Endometrial microvascular endothelial cells (primary cell): ENCODE results near the gene SLC5A5. TPM values are rescaled to one million over a fixed set of nuclear protein-coding genes. Genes with fewer than 3 reads are reported as not detected.
"Not testable (repeated sequence)": the region's sequence is repeated elsewhere in the genome, so short reads cannot be mapped to it uniquely, and the experiment has no call there.

Source experiments
- in situ Hi-C: cut with HindIII; loops from 2 replicates; pipeline ENCODE4 v1.10.0; 2017; ENCODE audit warnings: low sequenced_read_pairs, low pct_unique_long_range_greater_than_20kb; ENCODE audit errors: inconsistent ontology term
- total RNA-seq: library from RNA; depleted of rRNA; stranded (reverse); fragments of >200 nt; gene quantifications from one replicate; pipeline ENCODE4 v1.2.3, GENCODE V29; 2015; ENCODE audit errors: inconsistent ontology term

SLC5A5 gene
- total RNA-seq, 1 donor from 2014 or later: not detected

DNA sequence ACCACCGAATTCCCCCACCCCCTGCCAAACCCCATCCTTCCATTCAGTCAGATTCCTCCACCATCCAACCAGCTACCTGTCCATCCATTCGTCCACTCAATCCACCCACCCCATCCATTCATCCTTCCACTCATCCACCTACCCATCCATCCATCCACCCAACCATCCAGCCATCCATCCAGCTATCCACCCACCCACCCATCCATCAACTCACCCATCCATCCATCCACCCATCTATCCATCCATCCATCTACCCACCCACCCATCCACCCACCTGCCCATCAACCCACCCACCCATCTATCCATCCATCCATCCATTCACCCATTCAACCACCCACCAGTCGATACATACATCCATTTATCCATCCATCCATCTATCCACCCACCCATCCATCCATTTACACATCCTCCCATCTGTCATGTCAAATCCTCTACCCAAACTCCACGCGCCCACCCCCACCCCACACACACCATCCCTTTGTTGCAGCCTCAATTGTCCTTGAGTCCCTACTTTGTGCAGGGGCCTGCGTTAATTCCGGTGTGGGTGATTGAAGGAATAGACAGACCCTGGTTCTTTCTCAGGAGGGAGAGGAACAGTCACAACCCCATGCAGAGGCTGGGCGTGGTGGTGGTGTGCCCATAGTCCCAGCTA, 5.3 kb upstream of the SLC5A5 start:
- in situ Hi-C loops: loop anchor here (25.0 kb wide), 1 partner anchor 429 kb away; the partner anchor contains the start of gene TMEM221

GRCh38 chr19:17866964-17867486, 4.7 kb upstream of the SLC5A5 start:
- in situ Hi-C loops: loop anchor here (25.0 kb wide), 1 partner anchor 430 kb away; the partner anchor contains the start of gene TMEM221

DNA sequence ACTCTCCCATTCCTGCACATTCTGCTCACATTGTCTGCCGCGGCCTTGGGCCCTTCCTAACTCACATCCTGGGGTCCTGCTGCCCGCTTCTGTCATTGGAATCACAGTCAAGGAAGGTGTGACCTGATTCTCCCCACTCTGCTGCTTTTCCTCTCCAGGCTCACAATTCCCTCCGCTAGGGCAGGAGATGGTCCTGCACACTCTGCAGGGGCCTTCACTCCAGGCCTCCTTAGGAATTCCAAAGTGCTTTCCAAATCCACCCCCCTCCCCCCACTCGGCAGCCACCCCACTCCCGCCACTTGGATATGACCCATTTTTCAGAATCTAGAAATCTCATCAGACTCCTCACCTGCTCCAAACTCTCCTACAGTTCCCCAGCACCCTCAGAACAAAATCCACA, 3.1 kb upstream of the SLC5A5 start:
- in situ Hi-C loops: loop anchor here (25.0 kb wide), 1 partner anchor 431 kb away; the partner anchor contains the start of gene TMEM221

DNA sequence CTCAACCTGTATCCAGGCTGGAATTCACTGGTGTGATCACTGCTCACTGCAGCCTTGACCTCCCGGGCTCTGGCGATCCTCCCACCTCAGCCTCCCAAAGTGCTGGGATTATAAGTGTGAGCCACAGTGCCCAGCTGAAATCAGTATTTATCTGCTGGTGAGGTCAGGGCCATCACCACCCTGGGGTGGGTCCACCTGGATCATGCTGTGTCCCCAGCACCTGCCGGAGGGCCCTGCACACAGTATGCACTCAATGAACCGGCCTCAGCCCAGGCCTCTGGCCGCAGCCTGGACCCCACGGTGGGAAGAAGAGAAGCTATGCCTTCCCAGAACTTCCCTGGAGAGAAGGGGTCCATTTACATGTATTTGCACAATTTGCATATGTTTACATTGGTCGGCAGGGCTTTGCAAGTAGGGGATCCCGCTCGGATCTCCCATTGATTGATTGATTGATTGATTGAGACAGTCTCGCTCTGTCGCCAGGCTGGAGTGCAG, 2.6 kb upstream of the SLC5A5 start:
- in situ Hi-C loops: loop anchor here (25.0 kb wide), 1 partner anchor 432 kb away; the partner anchor contains the start of gene TMEM221

DNA sequence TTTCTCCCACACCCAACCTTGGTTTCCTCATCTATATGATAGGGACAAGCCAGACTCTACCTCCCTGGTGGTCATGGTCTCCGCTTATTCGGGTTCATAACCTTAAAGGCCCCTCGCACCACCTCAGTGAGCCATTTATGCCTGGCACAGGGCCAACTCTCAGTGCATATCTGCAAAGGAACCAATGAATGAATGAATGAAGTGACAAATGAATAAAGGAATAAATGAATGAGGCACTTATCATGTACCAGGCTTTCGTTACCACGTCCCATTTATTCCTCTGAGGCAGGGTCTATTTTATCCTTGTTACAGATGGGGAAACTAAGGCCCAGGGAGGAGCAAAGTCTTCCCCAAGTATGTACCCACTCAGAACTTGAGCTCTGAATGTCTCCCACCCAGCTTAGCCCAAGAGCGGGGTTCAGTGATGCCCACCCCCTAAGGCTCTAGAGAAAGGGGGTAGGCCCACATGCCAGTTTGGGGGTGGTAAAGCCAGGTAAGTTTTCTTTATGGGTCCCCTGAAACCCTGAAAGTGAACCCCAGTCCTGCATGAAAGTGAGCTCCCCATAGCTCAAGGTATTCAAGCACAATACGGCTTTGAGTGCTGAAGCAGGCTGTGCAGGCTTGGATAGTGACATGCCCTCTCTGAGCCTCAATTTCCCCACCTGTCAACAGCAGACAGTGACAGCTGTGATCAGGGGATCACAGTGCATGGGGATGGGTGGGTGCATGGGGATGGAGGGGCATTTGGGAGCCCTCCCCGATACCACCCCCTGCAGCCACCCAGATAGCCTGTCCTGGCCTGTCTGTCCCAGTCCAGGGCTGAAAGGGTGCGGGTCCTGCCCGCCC, 490 bp upstream of the SLC5A5 start:
- in situ Hi-C loops: loop anchor here (25.0 kb wide), 1 partner anchor 434 kb away; the partner anchor contains the start of gene TMEM221

DNA sequence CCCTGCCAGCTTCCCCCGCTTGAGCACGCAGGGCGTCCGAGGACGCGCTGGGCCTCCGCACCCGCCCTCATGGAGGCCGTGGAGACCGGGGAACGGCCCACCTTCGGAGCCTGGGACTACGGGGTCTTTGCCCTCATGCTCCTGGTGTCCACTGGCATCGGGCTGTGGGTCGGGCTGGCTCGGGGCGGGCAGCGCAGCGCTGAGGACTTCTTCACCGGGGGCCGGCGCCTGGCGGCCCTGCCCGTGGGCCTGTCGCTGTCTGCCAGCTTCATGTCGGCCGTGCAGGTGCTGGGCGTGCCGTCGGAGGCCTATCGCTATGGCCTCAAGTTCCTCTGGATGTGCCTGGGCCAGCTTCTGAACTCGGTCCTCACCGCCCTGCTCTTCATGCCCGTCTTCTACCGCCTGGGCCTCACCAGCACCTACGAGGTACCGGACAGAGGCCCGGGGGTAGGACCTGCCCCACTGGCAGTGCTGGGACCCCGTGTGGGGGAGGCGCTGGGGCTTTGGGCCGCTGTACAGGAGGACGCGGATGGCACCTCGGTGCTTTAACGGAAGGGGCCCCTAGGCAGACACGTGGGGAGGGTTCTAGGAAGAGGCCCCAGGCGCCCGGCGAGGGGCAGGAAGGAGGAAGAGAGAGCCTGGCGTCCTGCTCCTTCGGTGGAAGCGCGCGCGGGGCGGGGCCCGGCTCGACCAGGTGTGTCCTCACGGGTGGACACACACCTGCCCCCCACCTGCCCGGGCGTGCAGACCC, 681 bp downstream of the SLC5A5 start:
- in situ Hi-C loops: loop anchor here (25.0 kb wide), 1 partner anchor 435 kb away; the partner anchor contains the start of gene TMEM221

DNA sequence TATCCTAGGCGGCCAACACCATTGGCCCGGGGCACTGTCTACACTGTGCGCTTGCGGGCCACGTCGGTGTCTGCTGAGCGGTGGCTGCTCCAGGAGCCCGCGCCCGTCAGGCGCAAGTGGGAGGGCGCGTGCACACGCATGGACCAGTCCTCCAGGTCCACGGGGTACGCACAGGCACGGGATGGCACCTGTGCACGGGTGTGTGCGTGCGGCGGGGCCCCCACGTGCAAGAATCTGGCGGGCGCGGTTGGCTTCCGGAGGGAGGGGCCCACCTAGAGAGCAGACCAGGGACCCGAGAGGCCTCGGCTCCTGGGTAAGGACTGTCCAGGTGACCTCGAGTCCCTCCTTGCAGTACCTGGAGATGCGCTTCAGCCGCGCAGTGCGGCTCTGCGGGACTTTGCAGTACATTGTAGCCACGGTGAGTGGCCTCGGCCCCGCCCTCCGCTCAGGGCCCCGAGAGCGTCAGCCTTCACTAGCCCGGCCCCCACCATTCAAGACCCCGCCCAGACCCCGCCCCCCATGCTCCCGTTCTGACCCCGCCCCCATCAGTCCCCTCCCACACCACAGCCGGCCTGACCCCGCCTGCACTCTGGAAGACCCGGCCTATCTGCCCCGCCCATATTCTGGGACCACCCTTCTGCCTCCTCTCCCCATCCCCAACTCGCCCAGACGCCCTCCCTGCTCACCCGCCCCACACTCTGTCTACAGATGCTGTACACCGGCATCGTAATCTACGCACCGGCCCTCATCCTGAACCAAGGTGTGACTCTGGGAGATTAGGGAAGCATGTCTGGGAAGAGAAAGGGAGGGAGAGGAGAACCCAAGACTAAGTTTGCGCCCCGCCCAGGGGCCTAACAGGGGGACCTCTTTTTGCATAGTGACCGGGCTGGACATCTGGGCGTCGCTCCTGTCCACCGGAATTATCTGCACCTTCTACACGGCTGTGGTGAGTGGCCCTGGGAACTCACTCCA, 2.3 kb downstream of the SLC5A5 start:
- in situ Hi-C loops: loop anchor here (25.0 kb wide), 1 partner anchor 437 kb away; the partner anchor contains the start of gene TMEM221

GRCh38 chr19:17874758-17875135, 3.0 kb downstream of the SLC5A5 start:
- in situ Hi-C loops: loop anchor here (25.0 kb wide), 1 partner anchor 437 kb away; the partner anchor contains the start of gene TMEM221

DNA sequence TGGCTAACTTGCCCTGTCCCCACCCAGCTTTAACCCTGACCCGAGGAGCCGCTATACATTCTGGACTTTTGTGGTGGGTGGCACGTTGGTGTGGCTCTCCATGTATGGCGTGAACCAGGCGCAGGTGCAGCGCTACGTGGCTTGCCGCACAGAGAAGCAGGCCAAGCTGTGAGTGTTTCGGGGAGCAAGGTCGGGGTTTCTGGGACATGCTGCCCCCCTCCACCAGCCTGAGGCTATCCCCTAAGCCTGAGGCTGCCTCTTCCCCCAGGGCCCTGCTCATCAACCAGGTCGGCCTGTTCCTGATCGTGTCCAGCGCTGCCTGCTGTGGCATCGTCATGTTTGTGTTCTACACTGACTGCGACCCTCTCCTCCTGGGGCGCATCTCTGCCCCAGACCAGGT, 6.0 kb downstream of the SLC5A5 start:
- in situ Hi-C loops: no loop called here

GRCh38 chr19:17879466-17879865, 7.7 kb downstream of the SLC5A5 start:
- in situ Hi-C loops: no loop called here

GRCh38 chr19:17881701-17882100, 10.0 kb downstream of the SLC5A5 start:
- in situ Hi-C loops: no loop called here

DNA sequence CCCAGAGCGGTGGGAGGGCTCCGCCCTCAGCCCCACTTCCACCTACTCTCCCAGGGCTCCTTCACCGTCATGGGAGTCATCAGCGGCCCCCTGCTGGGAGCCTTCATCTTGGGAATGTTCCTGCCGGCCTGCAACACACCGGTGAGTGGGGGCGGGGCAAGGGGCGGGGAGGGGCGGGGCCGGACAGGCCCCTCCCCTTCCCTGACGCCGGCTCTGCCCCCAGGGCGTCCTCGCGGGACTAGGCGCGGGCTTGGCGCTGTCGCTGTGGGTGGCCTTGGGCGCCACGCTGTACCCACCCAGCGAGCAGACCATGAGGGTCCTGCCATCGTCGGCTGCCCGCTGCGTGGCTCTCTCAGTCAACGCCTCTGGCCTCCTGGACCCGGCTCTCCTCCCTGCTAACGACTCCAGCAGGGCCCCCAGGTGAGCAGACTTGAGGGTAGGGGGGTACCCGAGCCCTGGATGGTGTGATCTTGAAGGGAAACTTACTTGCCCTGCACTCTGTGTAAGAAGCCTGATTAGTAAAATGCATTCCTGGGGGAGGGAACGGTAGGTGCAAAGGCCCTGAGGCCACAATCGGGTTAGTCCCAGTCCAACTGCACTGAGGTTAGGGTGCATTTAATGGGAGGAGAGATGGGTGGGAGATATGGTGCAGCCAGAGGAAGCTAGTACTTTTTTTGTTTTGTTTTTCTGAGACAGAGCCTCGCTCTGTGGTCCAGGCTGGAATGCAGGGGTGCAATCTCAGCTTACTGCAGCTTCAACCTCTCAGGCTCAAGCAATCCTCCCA, 12.1 kb downstream of the SLC5A5 start:
- in situ Hi-C loops: no loop called here

DNA sequence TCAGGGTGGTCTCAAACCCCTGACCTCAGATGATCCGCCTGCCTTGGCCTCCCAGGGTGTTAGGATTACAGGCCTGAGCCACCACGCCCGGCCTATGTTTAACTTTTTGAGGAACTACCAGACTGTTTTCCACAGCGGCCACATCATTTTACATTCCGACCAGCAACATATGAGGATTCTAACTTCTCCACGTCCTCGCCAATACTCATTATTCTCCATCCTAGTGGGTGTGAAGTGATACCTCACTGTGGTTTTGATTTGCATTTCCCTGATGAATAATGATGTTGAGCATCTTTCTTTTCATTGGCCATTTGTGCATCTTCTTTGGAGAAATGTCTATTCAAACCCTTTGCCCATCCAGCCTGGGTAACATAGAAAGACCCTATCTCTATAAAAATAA, 14.8 kb downstream of the SLC5A5 start:
- in situ Hi-C loops: no loop called here

GRCh38 chr19:17887221-17887620, 15.5 kb downstream of the SLC5A5 start:
- in situ Hi-C loops: not testable (repeated sequence)

GRCh38 chr19:17888260-17888659, 16.5 kb downstream of the SLC5A5 start:
- in situ Hi-C loops: no loop called here

GRCh38 chr19:17889609-17890214, 18.0 kb downstream of the SLC5A5 start:
- in situ Hi-C loops: no loop called here
